ENCODE data around the gene ERP44.

DNA sequence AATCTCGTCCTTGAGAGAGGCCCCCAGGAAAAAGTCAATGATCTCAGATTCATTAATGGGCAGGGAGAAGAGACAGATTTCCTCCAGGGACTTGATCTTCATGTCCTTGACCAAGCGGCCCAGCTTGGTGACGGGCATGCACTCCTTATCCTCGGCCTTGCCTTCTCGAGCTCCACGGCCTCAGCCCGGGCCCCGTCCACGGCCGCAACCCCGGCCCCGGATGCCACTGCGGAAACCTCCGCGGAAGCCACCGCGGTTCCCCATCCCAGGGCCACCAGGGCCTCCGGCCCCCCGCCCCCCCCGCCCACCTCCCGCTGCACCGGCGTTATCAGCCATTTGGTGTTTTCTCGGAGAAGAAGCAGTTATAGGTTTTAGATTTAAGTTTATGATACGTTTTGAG, 18.5 kb upstream of the ERP44 start:
- TF ChIP-seq POLR2AphosphoS5 (IDR thresholded peaks at IDR 0.05; ENCODE audit: low read depth, low read length): no peak
- no peak for TF ChIP-seq POLR2A (IDR thresholded peaks at IDR 0.05; ENCODE audit: low read depth, low read length)
- no peak for TF ChIP-seq TAF1 (IDR thresholded peaks at IDR 0.05; ENCODE audit: borderline replicate concordance, low read depth, low read length)
